Hepatocyte (in vitro differentiated cells): ENCODE data around the gene STPG4.

ENCODE experiments used
- CTCF ChIP-seq: fragments of 200-600 bp; sonication (generic); IDR thresholded peaks from 2 replicates; pipeline ENCODE4 v1.5.1; 2016; ENCODE audit warnings: antibody characterized with exemption, mild to moderate bottlenecking; ENCODE audit not compliant: poor library complexity
- EZH2 ChIP-seq: fragments of 200-600 bp; sonication (generic); IDR thresholded peaks from 2 replicates; pipeline ENCODE4 v1.6.1; 2016; ENCODE audit warnings: antibody characterized with exemption, mild to moderate bottlenecking, borderline replicate concordance
- EZH2phosphoT487 ChIP-seq: fragments of 200-600 bp; sonication (generic); IDR thresholded peaks from one replicate; pipeline ENCODE4 v1.6.1; 2018; ENCODE audit warnings: antibody characterized with exemption, mild to moderate bottlenecking, low read depth, moderate library complexity; ENCODE audit not compliant: unreplicated experiment, severe bottlenecking

DNA sequence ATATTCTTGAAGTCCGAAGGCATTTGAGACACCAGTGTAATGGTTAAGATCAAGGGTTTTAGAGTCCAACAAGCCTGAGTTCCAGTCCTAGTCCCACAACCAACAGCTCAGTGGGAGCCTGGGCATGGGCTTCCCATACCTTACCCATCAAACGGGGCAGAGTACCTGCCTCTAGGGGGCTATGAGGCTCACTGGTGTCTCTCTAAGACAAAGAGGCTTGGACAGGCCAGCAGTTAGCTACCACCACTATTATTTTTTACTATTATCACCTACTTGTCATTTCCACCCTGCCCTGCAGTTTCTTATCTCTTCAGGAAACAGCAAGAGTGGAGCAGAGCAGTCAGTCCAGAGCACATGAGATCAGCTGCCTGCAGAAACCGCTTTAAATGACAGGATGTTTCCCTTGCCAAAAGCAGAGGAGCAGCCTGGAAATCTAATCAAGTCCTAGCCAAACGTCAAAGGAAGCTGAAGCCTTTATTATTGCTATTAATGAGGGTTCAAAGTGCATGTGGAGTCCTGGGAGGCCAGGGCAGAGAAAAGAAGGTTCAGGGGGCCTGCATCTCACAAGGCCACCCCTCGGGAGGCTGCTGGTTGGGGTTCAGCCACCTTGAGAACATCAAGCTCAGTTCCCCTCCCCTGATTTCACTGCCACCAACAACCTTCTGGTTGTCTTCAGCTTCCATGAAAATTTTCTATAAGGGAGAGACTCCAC is 66.6 kb downstream of the STPG4 start:
- TF ChIP-seq CTCF, result peak; percentile 10
- no peak for TF ChIP-seq EZH2phosphoT487
- no peak for TF ChIP-seq EZH2
